Ishikawa (cell line): ENCODE data around the gene PLA2G15.

Experiments
- CEBPB ChIP-seq: IDR thresholded peaks from 2 replicates; pipeline ENCODE4 v1.6.1; 2012
- CREB1 ChIP-seq: IDR thresholded peaks from 2 replicates; pipeline ENCODE4 v1.6.1; 2012; ENCODE audit warnings: low read depth
- EGR1 ChIP-seq: IDR thresholded peaks from 2 replicates; pipeline ENCODE4 v1.6.1; 2012
- EP300 ChIP-seq: IDR thresholded peaks from 2 replicates; pipeline ENCODE4 v1.6.1; 2012; ENCODE audit warnings: borderline replicate concordance
- FOXM1 ChIP-seq: IDR thresholded peaks from 2 replicates; pipeline ENCODE4 v1.6.1; 2012; ENCODE audit warnings: low read depth, borderline replicate concordance
- NFIC ChIP-seq: IDR thresholded peaks from 2 replicates; pipeline ENCODE4 v1.6.1; 2012
- RAD21 ChIP-seq: IDR thresholded peaks from 2 replicates; pipeline ENCODE4 v1.6.1; 2012; ENCODE audit warnings: low read depth
- REST ChIP-seq: IDR thresholded peaks from 2 replicates; pipeline ENCODE4 v1.6.1; 2012; ENCODE audit warnings: low read depth, mild to moderate bottlenecking
- TAF1 ChIP-seq: IDR thresholded peaks from 2 replicates; pipeline ENCODE4 v1.6.1; 2012; ENCODE audit warnings: low read depth, mild to moderate bottlenecking
- TCF12 ChIP-seq: IDR thresholded peaks from 2 replicates; pipeline ENCODE4 v1.6.1; 2012; ENCODE audit warnings: low read depth
- TEAD4 ChIP-seq: IDR thresholded peaks from 2 replicates; pipeline ENCODE4 v1.6.1; 2012
- USF1 ChIP-seq: IDR thresholded peaks from 2 replicates; pipeline ENCODE4 v1.6.1; 2012
- YY1 ChIP-seq: IDR thresholded peaks from 2 replicates; pipeline ENCODE4 v1.6.1; 2012; ENCODE audit warnings: low read depth
- ZBTB7A ChIP-seq: IDR thresholded peaks from 2 replicates; pipeline ENCODE4 v1.6.1; 2012; ENCODE audit warnings: low read depth
- TF ChIP-seq, protein P1 (sequence below): IDR thresholded peaks from 2 replicates; pipeline ENCODE4 v1.6.1; 2012

Gene PLA2G15

DNA sequence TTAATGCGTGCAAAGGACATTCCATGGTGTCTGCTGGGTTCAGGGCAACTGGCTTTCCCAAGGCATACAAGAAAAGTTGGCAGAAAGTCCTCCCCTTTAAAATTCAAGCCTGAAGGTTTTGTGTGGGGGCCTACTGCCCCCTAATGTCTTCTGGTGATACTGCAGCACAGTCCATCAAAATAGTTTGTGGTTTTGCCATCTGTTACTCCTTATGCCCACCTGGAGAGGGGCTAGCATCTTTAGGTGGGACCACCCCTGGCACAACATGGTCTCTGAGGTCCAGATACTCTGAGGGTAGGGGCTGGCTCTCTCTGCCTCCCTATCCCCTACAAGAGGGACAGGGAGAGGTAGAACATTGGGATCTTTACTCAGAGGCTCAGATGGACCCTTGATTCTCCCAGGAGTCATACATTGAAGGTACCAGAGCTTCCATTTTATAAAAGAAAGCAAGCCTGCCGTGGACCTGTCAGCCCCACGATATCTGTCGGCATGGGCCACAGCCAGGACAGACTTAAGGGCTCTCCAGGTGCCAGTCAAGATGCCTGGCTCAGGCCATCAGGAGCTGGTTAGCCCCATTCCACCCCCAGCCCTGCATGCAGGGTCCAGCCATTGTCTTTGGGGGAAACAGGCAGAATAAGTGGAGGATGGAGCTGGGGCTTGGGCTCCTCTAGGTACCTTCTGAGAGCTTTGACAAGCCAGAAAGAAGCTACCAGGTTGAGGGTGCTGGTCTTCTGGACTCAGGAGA is 15.6 kb upstream of the PLA2G15 start:
- no peak for TF ChIP-seq EGR1
- no peak for TF ChIP-seq NFIC
- TF ChIP-seq RAD21 = peak; percentile 78

GRCh38 chr16:68230176-68230571 is 15.0 kb upstream of the PLA2G15 start:
- TF ChIP-seq EP300 (no peak), USF1 (no peak), TEAD4 (no peak), RAD21 (no peak), CREB1 (no peak), FOXM1 (no peak), TCF12 (no peak), REST (no peak), YY1 (no peak), TAF1 (no peak), CEBPB (no peak), ZBTB7A (no peak), EGR1 (no peak), NFIC (no peak)
- TF ChIP-seq, protein P1, sequence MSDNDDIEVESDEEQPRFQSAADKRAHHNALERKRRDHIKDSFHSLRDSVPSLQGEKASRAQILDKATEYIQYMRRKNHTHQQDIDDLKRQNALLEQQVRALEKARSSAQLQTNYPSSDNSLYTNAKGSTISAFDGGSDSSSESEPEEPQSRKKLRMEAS = no peak

DNA sequence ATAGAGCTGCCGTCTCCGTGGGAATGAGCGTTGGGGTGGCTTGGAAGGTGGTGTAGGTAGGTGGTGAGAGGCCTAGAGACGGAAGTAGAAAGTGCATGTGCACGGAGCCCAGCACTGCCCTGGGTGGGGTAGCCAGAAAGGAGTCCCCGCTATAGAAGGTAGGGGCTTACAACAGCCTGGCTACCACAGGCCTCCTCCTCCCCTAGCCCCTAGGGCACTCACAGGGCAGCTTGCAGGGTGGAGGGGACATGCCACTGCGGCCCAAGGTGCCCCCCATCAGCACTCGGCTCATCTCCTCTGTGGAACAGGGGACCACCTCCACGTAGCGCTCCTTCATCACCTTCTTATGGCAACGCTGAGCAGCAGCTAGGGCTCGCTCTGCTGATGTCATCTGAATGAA is 14.2 kb upstream of the PLA2G15 start:
- TF ChIP-seq YY1 = no peak
- TF ChIP-seq CREB1 = no peak
- TF ChIP-seq, protein P1 = no peak
- no peak for TF ChIP-seq ZBTB7A
- TF ChIP-seq NFIC = no peak
- no peak for TF ChIP-seq EGR1
- no peak for TF ChIP-seq USF1
- TF ChIP-seq TCF12 = no peak
- TF ChIP-seq CEBPB = no peak
- no peak for TF ChIP-seq RAD21
- TF ChIP-seq REST = no peak
- TF ChIP-seq TAF1 = no peak
- no peak for TF ChIP-seq TEAD4
- TF ChIP-seq FOXM1 = no peak
- TF ChIP-seq EP300 = no peak

GRCh38 chr16:68231384-68232136 is 13.6 kb upstream of the PLA2G15 start:
- TF ChIP-seq CREB1 (no peak), REST (no peak), EGR1 (no peak), TAF1 (no peak), RAD21 (no peak), TEAD4 (no peak), YY1 (no peak), EP300 (no peak)
- TF ChIP-seq, protein P1 = no peak
